Measurements from ENCODE around the gene BCAN.
A peak's percentile ranks its signal among the peaks of the same experiment; 100 is the strongest.

BCAN gene

DNA sequence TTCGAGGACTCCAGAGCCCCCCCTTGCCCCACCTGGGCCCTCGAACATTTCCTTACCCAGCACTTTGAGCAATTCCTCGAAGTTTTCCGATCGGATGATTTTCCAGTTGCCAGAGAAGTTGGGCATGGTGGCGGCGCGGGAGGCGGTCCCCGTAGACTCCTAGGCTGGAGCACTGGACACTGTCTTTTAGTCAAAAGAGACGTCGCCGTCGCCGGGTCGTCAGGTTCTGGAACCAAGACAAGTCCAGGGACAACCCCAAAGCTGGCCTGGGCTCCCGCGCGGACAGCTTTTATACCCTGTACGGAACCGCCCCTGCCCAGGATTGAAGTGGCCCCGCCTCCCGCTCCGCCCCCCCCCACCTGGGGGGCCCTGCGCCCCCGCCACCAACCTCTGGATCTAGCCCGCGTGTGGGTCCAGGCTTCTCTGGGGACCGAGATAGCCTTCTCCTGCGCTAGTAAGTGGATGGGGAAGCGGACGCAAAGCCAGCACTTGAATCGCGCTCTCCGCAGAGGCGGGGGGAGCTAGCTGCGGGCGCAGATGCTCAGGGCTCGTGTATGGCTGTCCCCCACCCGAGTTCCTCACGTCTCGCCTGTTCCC lies 63.5 kb downstream of the BCAN start, which contains the start of gene CRABP2:
Gene CRABP2 (minus strand): TSS at position 263 of the 597 bp plus-strand sequence. CDS start 137 bp downstream, at position 126.
- peak; percentile 40 for DNase-seq
- in situ Hi-C loops (cut with HindIII; ENCODE audit: low pct_ligation_motif_present, low pct_unique_long_range_greater_than_20kb, low sequenced_read_pairs) = no loop called here

DNA sequence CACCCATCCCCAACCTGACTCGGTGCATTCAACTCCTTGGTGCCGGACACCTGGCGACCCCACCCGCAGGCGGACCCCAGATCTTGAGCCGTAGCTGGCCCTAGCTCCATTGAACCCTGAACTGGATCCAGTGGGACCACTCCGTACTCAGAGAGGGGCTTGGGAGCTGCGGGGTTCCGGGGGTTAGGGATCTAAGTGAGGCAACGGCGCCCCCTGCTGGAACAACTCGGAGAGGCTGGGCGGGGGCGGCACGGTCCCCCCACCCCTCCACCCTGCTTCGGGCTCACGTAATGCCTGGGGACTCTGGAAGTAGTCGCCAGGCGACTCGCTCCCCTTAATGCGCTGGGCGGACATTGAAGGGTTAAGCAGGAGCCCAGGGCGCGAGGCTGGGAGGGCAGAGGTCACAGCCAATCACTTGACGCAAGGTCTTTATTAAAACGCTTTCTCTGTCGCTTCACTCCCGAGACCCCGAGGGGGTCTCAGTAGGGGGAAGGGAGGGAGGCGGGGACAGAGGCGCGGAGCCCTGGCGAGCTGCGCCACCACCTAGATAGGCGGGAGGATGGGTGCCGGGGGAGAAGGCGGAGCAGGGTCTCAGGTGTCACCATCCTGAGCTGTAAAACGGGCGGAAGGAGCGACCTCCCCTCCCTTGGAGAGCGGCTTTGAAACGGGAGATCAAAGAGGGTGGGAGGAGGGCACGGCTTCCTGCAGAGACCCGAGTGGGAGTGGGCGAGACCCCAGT lies 64.2 kb downstream of the BCAN start:
- in situ Hi-C loops (cut with HindIII; ENCODE audit: low pct_ligation_motif_present, low pct_unique_long_range_greater_than_20kb, low sequenced_read_pairs) = no loop called here
- DNase-seq = peak; percentile 66

DNA sequence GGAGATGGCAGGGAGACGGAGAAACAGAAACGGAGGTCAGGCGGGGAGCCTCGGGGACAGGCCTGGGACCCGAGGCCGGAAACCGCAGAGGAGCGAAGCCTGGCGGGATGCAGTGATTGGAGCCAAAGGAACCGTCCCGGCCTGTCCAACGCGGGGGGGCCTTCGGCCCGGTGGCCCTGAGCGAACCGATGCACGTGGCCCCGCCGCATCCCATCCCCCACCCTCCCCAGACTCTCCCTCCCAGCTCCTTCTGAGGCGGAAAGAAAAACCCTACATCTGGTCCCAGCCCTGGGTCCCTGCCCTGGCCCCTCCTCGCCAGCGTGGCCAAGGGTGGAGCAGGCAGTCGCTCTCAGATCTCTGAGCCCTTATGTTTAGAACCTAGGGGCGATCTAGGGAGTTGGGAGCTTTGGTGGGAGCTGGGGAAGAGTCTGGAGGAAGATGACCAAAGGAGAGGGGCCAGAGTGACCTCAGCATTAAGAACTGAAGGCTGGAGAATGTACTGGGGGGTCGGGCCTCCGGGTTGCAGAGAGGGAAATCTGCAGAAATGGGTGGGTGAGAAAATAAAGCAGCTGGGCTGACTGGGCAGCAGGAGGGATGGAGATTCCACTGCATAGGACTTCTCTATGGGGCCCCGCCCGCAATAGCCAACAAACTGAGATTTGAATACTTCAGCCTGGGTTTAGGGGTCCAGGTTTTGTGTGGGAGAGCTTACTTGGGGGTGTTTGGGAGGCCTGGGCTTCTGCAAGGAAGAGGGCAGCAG lies 64.9 kb downstream of the BCAN start:
- no peak for DNase-seq
- in situ Hi-C loops (cut with HindIII; ENCODE audit: low pct_ligation_motif_present, low pct_unique_long_range_greater_than_20kb, low sequenced_read_pairs) = no loop called here

DNA sequence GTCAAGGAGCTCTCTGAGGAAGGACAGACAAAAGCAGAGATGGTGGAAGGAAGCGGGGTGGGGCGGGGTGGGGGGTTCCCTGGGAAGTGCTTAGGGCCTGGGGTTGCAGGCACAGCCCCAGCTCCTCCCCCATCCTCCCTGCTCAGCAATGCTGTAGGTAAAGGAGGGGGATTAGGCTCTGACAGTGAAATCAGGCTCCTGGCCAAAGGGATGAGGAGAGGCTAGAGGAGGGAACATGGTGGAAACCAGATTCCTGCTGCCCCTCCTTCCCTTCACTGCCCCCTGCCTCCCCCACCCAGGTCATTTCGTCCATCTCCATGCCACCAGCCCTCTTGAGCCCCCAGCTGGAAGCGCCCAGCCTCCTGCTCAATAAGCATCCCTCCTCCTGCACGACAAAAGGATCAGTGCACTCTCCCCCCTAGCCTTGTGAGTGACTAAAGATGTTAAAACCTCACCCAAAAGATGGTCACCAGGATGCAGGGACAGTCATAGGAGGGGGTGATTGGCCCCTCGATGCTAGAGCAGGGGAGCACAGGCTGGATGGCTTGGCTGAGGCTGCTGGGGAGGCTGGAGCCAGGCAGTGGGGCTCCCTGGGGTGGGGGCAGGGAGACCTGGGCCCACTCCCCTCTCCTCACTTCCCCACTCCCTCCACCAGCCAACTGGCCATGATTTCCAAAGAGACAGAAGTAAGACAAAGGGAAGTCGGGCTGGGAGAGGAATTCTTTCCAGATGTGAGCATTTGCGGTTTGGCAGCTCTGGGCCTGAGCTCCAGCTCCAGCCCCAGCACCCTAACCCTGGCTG lies 65.7 kb downstream of the BCAN start:
- DNase-seq = no peak
- in situ Hi-C loops (cut with HindIII; ENCODE audit: low pct_ligation_motif_present, low pct_unique_long_range_greater_than_20kb, low sequenced_read_pairs) = no loop called here

DNA sequence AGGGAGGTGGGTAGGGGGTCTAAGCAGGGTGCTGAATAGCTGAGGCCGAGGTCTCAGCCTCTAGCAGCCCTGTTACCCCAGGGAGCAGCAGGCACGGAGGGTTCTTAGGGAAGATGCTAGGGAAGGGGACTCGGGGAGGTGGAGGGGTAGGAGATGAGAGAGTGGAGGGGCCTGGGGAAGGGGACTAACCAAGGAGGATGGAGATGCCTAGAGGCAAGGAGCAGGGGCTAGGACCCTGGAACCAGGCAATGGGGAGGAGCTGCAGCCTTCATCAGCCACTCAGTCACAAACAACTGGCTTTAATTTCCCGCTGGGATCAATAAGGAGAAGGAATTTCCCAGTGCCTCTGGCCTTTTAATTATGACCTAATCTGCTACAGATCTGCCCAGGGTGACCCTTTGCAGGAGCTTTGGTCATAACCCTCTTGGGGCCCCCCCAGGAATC lies 66.3 kb downstream of the BCAN start:
- in situ Hi-C loops (cut with HindIII; ENCODE audit: low pct_ligation_motif_present, low pct_unique_long_range_greater_than_20kb, low sequenced_read_pairs) = no loop called here

DNA sequence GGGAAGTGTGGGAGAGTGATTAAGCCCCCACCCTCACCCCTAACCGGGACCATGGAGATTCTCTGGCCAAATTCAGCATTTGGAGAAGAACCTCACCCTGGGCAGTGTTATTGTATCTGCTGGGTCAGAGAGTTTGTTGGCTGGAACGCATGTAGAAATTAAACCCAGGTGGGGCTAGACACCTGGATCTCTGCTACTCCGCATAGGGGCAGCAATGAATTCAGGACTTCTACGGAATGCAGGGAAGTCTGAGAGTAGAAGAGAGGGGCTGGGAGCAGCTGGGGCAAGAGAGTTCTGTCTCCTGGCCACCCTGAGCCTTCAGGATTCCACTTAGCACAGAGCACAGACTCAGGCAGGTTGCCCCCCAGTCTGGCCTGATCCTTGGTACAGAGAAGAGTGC lies 67.1 kb downstream of the BCAN start:
- no peak for DNase-seq
- in situ Hi-C loops (cut with HindIII; ENCODE audit: low pct_ligation_motif_present, low pct_unique_long_range_greater_than_20kb, low sequenced_read_pairs) = no loop called here

More for the DNA sequence above, 66.3 kb downstream of the BCAN start:
- DNase-seq = no peak

All from ACHN (cell line).